NCI-H82 (cell line): ENCODE data around the gene KCTD15.
A peak's percentile ranks its signal among the peaks of the same experiment; 100 is the strongest.
"Not testable (repeated sequence)": the region's sequence is repeated elsewhere in the genome, so short reads cannot be mapped to it uniquely, and the experiment has no call there.

ENCODE experiments used
- DNase-seq: peaks from one replicate; lab custom pipeline; 2025; lab: John Stamatoyannopoulos, UW

KCTD15 gene

DNA sequence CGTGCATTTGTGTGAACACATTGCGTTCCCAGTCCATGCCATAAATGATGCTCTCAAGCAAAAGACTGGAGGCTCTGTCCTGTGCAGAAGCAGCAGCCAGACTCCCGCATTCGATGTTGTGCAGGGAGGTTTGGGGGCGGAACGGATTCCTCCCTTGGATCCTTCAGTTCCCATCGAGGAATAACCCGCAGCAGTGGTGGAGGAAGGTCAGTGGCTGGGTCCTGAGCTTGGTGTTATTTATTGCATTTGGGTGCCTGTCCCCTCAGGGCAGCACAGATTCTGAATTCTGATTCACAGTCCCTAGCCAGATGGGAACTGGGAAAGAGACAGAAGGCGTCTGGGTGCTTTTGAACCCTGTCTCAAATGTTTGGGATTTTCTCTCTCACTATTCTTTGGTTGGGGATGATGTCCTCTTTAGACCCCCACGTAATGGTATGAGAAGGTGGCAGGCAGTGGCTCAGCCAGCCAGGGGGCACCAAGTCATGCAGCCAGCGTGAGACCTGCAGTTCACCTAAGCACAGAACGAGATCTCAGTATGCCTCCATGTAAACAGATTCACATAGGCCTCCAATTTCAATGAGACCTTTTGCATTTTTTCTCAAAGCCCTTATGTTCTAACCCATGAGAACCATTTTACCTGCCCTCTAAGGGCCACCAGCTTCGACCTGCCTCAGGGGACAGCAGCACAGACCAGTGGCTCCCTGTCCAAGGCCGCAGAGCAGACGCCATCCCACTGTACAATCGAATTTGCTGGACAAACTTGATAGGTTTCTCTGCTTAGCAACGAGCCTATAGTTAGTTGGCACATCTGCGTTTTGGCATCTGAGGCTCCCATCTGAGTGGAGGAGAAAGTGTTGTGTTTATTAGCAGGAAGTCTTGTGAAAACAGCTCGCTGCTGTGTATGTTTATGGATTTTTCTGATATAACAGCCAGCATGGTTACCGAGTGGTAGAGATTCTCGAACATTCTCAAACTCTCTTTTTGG is 17.8 kb downstream of the KCTD15 start:
- DNase-seq: no peak

DNA sequence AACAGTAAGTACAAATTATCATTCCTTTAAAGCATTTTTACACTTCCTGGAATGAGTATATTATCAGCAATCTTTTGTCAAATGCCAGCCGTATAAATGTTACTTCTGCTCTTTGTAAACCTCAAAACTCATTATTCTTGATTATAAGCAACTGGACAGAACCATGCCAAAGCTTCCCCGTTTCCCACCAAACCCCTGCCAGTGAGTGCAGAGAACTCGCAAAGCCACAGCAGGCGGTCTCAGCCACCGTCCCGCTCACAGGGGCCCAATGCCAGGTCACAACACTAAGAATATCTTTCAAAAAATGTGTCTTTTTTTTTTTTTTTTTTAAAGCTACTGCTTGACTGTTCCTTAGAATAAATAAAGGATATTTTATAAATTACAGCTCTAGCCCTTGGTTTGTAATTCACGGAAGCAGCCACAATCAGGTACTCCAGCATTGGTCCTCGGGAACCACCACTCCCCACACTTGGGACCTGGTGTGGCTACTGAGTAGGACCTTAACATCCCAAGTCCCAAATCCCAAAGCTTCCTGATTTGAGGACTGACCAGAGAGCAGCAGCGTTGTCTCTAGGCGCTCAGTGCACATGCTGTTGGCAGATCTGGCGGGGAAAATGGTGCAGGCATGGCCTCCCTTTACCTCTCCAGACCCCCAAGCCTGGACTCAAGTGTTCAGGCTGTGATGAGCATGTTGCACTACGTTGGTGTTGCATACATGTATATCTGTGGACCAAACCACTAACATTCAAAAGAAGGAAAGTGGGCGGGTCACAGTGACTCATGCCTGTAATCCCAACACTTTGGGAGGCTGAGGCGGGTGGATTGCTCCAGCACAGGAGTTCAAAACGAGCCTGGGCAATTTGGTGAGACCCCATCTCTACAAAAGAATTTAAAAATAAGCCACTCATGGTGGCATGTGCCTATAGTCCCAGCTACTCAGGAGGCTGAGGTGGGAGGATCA is 19.0 kb downstream of the KCTD15 start:
- no peak for DNase-seq

DNA sequence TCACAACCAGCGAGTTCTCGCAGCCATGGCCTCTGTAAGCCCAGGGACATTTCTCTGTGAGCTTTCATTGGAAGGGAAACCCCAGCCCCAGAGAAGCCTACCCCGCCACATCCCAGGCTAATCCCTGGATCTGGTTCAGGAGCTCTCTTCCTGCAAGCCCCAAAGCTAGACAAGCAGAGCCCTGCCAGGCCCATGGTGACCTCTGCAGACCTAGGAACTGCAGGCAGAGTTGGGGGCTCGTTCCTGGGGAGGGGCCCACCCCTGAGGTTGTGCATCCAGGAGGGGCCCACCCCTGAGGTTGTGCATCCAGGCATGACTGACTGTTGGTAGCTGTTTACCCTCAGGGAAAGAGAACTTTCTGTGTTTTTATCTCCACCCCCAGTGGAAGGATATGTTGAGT is 21.7 kb downstream of the KCTD15 start:
- DNase-seq: no peak

DNA sequence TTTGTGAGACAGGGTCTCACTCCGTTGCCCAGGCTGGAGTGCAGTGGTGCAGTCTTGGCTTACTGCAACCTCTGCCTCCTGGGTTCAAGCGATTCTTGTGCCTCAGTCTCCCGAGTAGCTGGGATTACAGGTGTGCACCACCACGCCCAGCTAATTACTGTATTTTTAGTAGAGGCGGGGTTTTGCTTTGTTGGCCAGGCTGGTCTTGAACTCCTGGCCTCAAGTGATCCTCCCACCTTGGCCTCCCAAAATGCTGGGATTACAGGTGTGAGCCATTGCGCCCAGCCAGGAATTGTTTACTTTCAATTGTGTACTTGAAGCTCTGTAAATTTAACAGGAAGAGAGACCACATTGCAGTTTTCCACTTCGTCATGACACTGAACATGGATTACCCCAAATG is 22.4 kb downstream of the KCTD15 start:
- DNase-seq: not testable (repeated sequence)

DNA sequence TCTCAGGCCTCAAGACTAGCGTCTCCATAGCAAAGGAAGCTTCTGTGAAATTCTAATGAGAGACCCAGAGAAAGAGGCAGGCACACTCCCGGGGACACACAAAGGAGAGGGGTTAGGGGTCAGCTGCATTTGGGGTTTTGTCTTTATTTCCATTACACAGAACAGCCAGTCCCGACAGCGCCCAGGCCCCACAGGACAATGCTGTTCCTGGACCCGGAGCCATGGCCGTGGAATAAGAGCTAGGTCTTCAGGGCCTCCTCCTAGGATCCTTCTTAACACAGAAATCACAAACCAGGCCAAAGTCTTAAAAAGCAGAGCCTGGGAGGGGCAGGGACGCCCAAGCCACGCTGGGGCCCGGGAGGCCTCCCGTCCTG is 22.8 kb downstream of the KCTD15 start:
- no peak for DNase-seq

DNA sequence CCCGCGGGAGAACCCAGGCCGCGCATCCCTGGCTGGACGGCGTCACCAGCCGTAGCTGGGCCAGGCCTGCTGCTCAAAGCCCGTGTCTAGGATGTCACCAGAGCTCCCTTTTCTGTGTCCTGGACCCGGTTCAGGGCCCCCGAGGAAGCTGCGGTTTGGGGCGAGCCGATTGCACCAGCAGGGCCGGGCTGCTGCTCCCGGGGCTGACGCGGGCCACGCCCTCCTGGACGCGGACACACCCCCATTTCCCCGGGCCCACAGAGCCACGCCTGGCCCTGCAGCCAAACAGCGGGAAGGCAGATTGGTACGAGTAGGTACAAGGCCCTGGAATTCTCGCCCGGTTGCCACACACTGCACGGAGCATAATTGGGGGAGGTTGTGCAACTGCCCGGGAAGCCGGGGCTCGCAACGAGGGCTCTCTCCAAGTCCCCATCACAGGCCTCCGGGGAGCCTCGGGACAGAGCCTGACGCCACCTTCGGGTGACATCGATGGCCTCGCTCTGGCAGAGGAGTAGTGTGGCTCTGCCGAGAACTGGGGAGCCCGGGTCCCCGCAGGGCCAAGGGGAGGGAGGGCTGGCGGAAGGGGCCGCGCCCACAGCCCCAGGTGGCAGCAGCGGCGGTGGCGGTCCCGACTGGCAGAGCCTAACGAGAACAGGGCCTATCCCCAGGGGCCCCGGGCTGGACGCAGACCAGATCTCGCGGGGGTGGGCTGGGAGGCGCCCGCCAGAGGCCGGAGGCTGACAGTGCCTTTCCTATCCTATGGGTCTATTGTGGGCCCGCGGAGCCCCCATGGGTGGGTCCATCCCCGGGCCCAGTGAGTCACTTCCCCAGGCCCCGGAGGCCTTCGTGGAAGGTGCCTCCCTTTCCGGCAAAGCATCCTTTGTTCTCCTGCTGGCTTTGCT is 23.5 kb downstream of the KCTD15 start:
- peak; percentile 35 for DNase-seq

DNA sequence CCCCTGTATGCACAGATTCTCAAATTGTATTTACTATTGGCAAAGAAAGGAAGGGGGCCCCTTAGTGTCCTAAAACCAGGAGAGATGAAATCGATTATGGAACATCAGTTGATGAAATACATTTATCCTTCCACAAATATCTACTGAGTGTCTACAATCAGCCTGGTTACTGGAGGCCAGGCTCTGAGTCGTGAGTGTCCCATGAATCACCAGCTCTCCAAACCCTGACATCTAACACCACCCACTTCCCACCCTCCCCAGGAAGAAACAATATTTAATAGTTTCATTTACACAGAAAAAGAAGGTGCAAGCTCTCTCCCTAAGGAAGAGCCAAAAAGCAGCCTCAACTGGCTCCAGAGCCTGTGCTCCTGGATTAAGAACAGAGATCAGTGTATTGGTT is 25.2 kb downstream of the KCTD15 start:
- DNase-seq: no peak

DNA sequence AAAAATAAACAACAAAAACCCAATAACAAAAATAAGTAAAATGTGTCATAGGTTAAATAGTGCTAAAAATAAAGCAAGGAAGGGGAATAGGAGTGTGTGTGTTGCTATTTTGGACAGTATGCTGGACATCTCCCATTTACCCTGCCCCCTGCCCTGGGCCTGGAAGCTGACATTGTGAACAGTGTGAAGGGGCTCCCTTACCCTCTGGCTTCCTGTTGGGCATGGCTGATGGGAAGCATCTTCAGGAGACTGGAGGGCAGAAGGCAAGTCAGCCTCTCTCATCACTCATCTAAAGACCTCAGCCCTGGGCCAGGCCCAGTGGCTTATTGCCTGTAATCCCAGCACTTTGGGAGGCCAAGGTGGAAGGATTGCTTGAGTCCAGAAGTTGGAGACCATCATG is 26.7 kb downstream of the KCTD15 start:
- DNase-seq: no peak

DNA sequence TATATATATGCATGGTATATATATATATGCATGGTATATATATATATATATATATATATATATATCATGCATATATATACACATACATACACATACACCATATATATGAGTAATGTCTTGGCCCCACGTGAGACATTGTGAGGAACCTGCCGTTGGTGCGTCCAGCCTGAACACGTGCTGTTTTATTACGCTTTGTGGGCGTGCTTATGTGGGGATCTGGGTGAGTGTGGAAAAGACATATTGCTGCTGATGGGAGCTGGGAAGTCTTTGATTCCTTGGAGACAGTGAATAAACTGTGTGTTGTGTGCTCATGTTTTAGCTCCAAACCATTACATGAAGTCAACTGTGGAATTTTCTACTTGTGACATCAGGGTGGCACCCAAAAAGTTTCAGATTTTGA is 28.9 kb downstream of the KCTD15 start:
- DNase-seq: no peak

DNA sequence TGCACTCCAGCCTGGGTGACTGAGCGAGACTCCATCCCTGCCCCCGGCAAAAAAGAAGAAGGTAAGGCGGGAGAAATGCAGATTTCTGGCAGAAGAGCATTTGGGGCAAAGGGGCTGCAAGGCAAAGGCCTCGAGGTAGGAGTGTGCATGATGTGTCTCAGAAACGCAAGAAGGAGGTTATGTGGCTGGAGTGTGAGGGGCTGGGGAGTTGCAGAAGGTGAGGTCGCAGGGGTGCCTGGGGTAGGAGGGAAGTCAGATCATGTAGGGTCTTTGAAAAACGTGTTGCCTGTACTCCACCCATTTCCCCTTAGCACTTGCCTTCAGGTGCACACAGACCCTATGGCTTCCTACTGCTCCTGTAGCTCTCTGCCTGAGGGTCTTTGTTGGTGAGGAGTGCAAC is 29.9 kb downstream of the KCTD15 start:
- DNase-seq: no peak

DNA sequence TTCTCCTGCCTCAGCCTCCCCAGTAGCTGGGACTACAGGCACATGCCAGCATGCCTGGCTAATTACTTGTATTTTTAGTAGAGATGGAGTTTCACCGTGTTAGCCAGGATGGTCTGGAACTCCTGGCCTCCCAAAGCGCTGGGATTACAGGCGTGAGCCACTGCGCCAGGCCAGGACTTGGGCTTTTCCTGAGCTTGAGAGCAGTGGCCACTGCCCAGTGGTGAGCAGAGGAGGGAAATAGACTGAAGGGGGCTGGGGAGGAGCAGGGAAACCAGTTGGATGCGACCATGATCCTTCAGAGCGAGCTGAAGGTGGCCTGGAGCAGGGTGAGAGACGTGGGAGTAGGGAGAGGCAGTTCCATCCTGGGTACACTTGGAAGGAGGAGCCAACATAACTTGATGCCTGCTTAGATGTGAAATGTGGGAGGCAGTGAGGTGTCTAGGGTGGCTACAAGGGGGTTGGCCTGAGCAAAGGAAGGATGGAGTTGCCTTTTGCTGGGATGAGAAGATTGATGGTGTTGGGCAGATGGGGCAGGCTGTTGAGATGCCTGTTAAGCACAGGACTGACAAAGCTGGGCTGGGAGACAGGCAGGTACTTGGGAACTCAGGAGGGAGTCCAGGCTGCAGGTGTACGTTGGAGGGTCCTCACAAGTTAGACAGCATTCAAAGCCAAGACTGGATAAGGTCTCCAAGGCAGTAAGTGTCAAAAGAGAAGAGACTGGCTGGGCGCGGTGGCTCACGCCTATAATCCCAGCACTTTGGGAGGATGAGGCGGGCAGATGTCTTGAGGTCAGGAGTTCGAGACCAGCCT is 31.8 kb downstream of the KCTD15 start:
- DNase-seq: no peak

DNA sequence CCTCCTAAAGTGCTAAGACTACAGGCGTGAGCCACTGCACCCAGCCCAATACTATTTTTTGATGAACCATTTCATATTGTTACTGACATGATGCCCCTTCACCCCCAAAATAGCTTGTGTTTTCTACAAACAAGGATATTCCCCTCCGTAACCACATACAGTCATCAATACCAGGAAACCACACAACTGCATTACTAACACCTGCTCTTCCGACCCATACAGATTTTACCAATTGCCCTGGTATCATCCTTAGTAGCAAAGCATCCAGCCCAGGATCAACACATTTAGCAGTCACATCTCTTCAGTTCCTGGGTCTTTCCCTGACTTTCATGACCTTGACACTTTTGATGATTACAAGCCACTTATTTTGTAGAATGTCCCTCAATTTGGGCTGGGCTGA is 33.6 kb downstream of the KCTD15 start:
- DNase-seq: no peak

DNA sequence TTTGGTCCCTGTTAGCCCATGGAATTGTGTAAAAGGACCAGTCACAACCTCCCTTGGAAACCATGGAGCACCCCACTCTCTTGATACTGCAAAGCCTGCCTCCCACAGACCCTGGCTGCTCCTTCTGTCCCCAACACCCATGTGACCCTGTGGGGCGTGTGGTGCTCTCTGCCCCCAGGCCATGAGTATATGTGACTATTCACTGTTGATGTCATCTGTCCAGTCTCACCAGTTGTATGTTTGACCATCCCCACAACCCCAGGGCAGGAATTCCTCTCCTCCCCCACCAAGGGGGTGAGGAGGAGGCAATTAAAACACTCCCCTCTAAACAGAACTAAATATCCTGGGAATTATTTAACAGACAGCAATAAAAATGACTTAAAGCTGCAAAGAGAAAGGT is 35.2 kb downstream of the KCTD15 start:
- DNase-seq: no peak

DNA sequence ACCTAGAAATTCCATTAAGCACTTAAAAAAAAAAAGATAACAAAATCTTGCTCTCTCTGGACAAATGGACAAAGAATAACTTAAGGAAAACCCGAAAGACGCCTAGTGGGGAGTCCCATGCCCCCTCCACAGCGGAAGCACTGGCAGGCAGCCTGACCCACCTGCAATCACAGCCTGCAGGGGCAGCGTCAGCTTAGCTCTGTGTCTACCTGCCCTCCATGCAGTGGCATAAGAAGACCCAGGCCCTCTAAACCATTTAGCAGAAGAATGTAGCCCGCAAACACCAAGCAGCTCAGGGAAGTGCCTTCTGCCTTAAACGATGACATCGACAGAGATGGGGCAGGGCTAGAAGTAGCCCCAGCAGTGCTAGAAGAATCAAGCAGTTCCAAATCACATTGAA is 36.0 kb downstream of the KCTD15 start:
- DNase-seq: no peak

DNA sequence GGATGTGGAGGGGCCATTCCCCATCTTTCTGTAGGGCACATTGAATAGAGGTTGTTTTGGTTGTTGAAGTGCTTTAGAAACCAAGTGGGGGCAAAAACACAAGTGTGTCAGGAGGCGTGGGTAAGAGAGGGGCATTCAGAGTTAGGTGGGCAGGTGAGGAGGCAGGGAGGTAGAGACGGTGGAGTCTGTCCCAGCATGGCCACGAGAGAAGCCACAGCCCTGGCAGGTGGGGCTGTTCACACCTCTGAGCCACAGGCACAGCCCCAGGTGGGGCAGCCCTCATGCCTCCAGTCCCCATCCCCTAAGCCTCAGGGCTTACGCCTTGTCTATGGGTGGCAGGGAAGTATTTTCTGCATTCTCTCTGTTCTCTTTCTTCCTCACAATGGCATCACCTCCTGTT is 43.7 kb downstream of the KCTD15 start:
- DNase-seq: no peak

DNA sequence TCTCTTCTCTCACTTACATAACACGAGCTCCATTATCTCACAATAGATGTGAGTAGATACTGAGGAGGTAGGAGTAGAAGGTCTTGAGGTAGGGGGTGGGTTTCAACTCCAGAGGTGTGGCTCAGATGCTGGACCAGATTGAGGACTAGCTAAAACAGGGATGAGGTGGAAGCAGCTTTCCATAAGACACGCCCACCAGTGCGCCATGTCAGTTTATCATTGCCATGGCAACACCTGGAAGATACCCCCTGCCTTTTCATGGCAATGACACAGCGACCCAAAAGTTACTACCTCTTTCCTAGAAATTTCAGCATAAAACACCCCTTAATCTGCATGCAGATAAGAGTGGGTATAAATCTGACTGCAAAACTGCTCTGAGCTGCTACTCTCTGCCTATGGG is 44.1 kb downstream of the KCTD15 start:
- DNase-seq: no peak

DNA sequence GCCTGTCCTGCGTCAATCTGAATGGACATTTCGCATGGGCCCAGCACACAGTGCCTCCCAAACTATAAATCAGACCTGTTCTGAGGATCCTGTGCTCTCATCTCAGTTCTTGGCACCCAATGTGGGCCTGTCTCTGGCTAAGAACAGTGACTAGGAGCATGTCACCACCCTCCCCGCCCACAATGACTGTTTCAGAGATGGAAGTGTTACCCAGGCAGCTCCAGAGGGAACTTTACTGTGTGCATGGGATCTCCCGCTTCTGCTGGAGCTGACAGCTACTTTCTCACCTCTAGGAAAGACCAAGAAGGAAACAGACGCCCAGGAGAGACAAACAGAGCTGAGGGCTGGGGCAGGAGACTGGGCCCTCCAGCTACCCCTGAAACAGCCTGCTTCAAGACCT is 45.0 kb downstream of the KCTD15 start:
- DNase-seq: no peak

DNA sequence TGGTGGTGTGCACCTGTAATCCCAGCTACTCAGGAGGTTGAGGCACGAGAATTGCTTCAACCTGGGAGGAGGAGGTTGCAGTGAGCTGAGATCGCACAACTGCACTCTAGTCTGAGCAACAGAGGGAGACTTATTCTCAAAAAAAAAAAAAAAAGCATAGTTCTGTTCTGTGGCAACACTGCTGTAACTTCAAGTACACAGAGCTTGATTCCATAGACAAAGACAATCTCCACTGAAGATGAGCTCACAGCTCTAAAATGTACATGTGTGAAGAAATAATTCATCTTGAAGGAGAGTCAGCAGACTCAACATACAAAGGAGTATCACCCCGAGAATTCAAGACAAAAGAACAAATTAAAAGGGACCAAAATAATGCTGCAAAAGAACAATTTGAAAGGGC is 47.8 kb downstream of the KCTD15 start:
- no peak for DNase-seq

DNA sequence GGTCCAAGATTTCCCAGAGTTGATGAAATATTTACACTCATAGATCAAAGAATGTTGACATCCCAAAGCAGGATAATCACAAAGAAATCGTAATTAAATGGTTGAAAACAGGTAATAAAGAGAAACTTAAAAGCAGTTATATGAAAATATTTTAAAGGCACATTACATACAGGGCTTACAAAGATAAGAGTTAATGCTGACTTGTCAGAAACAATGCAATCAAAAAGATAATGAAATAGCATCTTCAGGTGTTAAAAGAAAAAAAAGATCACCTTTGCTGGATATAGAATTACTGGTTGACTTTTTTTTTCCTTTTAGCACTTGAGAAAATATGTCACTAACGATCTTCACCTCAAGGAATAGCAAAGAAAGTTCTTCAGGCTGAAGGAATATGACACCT is 48.8 kb downstream of the KCTD15 start:
- no peak for DNase-seq

DNA sequence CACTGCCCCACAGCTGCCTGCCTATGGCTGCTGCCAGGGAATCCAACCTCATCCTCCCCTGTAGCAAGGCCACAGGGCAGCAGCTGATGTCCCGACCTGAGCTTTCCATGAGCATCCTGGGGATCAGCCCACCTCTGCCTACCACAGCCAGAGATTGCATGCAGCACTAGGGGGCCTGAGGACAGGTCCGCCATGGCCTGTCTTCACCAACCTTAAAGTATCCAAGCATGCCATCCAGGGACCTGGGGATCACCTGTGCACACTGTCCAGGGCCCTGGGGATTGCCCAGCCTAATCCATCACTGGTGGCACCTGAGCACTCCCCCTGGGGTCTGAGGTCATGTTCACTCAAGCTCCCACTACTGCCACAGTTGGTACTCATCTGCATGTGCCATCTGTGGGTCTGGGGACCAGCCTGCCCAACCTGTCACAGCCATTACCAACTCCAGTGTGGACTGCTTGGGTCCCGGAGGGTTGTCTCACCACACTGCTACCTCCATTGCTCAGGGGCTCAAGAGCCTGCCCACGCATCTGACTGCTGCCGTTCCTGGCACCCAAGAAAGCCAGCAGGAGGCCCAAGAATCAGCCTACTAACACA is 53.0 kb downstream of the KCTD15 start:
- DNase-seq: no peak

DNA sequence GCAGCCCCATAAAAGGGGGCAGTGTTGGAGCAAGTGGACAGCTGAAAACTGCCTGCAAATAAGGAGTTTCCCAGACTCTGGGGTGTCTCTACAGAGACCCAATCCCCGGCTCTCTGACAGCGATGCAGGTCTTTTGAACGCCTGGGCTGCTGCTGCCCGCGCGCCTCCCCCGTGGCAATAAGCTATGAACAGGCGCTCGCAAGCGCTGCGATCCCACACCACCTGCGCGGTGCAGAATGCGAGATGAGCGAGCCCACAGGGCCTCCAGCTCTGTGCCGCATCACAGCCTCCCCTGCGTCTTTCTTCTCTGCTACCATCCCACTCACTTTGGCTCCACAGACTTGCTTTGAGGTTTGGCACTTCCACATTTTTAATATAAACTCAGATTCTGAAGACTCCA is 62.3 kb downstream of the KCTD15 start:
- DNase-seq: no peak
